ENCODE data around the gene SMYD3.
A peak's percentile ranks its signal among the peaks of the same experiment; 100 is the strongest.

Gene SMYD3

GRCh38 chr1:246428542-246429308, 78.4 kb downstream of the SMYD3 start:
- Mint-ChIP-seq H3K4me1 (peaks cover 5% of the 10 kb centered on the region), H3K27ac (peak overlapping the region; percentile 86), H3K4me3 (no peak overlapping the region), H3K27me3 (ENCODE audit: low read depth, poor library complexity) (no peaks in the 10 kb centered on the region), H3K36me3 (ENCODE audit: low read depth) (peaks cover 16% of the 10 kb centered on the region), H3K9me3 (peaks cover 10% of the 10 kb centered on the region)
- TF ChIP-seq CTCF (IDR thresholded peaks at IDR 0.05): no peak
- no peak for DNase-seq

GRCh38 chr1:246427611-246428010, 79.5 kb downstream of the SMYD3 start:
- TF ChIP-seq CTCF (IDR thresholded peaks at IDR 0.05): no peak
- H3K27me3 Mint-ChIP-seq (ENCODE audit: low read depth, poor library complexity): no peaks in the 10 kb centered on the region
- H3K36me3 Mint-ChIP-seq (ENCODE audit: low read depth): peaks cover 10% of the 10 kb centered on the region
- H3K9me3 Mint-ChIP-seq: peaks cover 5% of the 10 kb centered on the region
- H3K27ac Mint-ChIP-seq: no peak overlapping the region
- no peak overlapping the region for H3K4me3 Mint-ChIP-seq
- H3K4me1 Mint-ChIP-seq: peaks cover 5% of the 10 kb centered on the region
- no peak for DNase-seq

- no peak for TF ChIP-seq CTCF (IDR thresholded peaks at IDR 0.05)
- Mint-ChIP-seq H3K36me3 (ENCODE audit: low read depth) (peaks cover 9% of the 10 kb centered on the region), H3K4me1 (peaks cover 5% of the 10 kb centered on the region), H3K9me3 (peaks cover 5% of the 10 kb centered on the region), H3K27me3 (ENCODE audit: low read depth, poor library complexity) (no peaks in the 10 kb centered on the region), H3K27ac (no peak overlapping the region), H3K4me3 (no peak overlapping the region)
- DNase-seq: no peak
Observed at GRCh38 chr1:246425895-246426294, 81.2 kb downstream of the SMYD3 start.

GRCh38 chr1:246425139-246425794, 81.8 kb downstream of the SMYD3 start:
- DNase-seq: no peak
- no peaks in the 10 kb centered on the region for H3K27me3 Mint-ChIP-seq (ENCODE audit: low read depth, poor library complexity)
- no peak overlapping the region for H3K27ac Mint-ChIP-seq
- peaks cover 3% of the 10 kb centered on the region for H3K36me3 Mint-ChIP-seq (ENCODE audit: low read depth)
- H3K4me1 Mint-ChIP-seq: peaks cover 5% of the 10 kb centered on the region
- H3K9me3 Mint-ChIP-seq: peaks cover 3% of the 10 kb centered on the region
- no peak overlapping the region for H3K4me3 Mint-ChIP-seq
- no peak for TF ChIP-seq CTCF (IDR thresholded peaks at IDR 0.05)

GRCh38 chr1:246420300-246420699, 86.8 kb downstream of the SMYD3 start:
- H3K4me3 Mint-ChIP-seq: no peak overlapping the region
- no peak overlapping the region for H3K27ac Mint-ChIP-seq
- peaks cover 35% of the 10 kb centered on the region for H3K36me3 Mint-ChIP-seq (ENCODE audit: low read depth)
- no peak for DNase-seq
- H3K4me1 Mint-ChIP-seq: no peaks in the 10 kb centered on the region
- H3K9me3 Mint-ChIP-seq: peaks cover 31% of the 10 kb centered on the region
- no peak for TF ChIP-seq CTCF (IDR thresholded peaks at IDR 0.05)
- peaks cover 5% of the 10 kb centered on the region for H3K27me3 Mint-ChIP-seq (ENCODE audit: low read depth, poor library complexity)

Measured in nephron progenitor cell (in vitro differentiated cells).